ENCODE data around the gene FAM171A2.
"Not testable (repeated sequence)": the region's sequence is repeated elsewhere in the genome, so short reads cannot be mapped to it uniquely, and the experiment has no call there.

Gene FAM171A2

DNA sequence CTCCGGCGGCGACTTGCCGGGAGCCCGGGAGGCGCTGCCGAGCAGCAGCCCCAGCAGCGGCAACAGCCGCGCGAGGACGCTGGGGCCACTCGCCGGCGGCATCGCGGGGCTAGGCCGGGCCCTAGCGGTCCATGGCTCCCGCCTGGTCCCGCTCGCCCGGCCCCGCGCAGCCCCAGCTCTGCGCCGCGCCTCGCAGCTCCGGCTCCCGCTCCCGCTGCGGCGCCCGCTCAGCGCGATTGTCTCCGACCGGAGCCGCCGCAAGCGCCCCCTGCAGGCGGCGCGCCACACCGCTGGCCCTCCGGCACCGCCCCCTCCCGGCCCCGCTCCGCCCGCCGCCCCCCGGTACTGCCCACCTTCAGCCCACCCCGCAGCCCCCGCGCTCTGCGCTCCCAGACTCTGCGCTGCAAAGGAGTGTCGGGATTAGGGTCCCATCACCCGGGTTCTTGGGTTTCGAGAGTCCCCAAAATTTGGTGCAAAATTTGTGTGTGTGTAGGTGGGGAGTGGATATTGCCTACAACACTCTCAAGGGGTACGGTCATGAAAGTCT lies at the start of gene FAM171A2:
FAM171A2 (minus strand) TSS at position 241 of the 547 bp plus-strand sequence; CDS start at position 102, 139 bp downstream.
- no peak for DNase-seq

DNA sequence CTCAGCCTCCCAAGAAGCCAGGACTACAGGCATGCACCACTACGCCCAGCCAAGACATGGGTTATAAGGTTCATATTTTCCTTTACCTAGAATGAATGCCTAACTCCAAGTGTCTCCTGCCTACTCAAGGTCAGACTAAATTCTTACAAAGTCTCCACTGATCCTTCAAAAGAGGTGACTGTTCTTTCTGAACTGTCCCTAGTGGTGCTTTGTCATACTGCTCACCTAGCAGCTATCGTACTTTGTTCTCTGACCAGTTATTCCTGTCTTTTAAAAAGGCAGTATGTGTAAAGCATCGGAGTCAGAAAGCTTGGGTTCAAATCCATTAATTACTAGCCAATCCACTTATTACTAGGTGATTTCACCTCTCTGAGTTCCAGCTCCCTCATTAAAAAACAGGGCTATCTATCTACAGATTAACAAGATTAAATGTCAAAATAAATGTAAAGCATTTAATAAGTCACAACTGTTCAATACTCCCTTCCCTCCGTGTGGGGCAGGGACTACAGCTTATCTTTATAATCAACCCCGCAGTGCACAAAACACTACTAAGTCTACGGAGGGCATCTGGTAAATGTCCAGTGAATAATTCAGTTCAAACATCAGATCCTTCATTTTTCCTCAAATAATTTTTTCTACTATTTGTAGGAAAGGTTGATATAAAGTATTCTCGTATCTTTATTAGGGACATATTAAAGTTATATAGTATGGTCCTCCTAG lies 45.8 kb upstream of the FAM171A2 start:
- DNase-seq, result no peak

- no peak for DNase-seq
Observed at GRCh38 chr17:44408786-44409185, 45.1 kb upstream of the FAM171A2 start.

- DNase-seq, result no peak
Observed at GRCh38 chr17:44402564-44403172, 39.0 kb upstream of the FAM171A2 start.

- no peak for DNase-seq
Observed at GRCh38 chr17:44400226-44400847, 36.7 kb upstream of the FAM171A2 start.

DNA sequence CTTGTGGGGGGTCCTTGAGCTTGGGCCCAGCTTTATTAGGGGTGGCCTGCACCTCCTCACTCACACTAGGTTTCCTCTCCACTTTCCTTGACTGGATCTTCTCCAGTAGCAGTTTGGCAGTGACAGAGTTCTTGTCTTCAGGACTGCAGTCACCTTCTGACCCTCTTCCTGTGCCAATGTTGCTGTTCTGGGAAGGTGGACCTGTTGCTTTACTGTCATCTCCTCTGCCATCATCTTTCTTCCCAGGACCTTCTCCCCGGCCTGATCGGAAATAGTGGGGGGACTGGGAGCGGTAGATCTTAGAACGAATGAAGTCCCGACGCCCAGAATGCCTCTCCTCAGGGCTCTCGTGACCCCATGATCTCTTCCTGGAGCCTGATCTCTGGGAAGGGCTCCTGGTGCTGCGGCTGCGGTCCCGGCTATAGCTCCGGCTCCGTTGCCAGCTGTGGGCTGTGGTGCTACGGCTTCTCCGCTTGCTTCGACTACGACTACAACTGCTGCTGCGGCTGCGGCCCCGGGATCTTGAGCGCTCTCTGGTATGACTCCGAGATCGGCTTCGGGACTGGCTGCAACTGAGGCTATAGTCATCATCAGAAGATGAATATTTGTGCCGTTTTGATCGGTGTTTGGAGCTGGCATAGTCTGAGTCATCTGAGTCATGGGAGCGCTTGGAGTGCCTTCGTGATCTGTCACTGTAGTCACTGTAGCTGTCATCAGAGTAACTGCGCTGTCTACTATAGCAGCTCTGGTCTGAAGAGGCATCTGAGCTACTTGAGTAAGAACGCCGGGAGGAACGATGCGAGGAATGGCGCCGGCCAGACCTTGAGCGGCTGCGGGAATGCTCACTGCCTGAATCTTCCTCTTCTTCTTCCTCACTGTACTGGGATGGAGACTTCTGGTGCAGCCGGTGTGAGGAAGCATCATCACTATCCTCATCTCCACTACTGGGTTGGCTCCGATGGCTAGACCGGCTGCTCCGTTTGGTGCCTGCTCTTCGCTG lies 35.3 kb upstream of the FAM171A2 start:
- no peak for DNase-seq

DNA sequence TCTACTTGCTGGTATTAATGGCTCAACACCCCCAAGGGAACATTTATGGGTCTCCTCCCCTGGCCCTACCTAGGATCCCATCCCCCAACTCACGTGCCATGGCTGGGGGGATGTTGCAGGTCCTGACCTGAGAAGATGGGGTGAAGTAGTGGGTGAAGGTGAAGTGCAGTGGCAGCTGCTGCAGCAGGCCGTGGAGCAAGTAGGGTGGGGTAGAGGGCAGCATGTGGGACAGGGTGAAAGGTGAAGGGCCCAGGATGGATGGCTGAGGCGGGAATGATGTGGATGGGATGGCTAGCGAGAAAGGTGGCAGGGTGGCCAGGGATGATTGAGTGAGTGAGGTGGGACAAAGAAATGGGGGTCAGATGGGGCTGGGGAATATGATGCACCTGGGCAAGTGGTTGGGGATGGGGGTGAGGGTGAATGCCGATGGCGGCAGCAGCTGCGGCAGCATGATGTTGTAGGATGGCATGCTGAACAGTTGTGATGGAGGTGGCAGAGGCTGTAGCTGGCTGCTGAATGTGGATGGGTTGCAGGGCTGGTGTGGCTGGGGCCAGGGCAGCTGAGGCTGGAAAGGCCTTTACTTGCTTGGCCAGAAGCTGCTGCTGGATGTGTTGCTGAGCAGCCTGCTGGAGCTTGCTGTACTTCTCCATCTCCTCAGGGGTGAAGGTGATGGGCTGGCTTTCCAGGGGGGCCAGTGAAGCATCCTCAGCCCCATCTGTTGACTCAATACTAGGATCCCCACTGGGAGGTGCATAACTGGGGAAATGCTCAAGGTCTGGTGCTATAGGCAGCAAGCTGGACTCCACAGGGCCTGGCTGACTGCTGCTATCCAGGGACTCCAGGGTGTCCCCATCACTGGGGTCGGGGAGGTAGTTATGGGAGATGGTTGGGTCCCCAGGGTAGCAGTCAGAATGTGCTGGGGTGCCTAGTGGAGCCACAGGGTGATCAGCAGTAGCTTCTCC lies 34.1 kb upstream of the FAM171A2 start:
- no peak for DNase-seq

- no peak for DNase-seq
Observed at GRCh38 chr17:44396946-44397345, 33.3 kb upstream of the FAM171A2 start.

DNA sequence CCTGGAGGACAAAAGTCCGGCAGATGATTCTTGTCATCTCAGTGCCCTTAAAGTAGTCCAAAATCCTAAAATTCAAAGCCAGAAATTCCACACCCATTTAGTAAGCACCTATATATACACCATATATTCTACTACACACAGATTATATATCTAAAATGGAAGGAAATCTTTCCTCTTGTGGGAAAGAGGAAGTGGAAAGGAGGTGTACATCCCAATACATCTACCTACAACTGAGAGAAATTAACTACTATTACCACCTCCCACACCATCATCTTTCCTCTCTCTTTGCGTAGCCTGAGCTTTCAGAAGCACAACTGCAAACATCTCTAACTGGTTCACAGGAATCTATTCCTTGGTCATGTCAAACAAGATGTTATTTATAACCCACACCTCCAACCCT lies 31.2 kb upstream of the FAM171A2 start:
- DNase-seq, result no peak

GRCh38 chr17:44394112-44394511 lies 30.5 kb upstream of the FAM171A2 start:
- not testable (repeated sequence) for DNase-seq

DNA sequence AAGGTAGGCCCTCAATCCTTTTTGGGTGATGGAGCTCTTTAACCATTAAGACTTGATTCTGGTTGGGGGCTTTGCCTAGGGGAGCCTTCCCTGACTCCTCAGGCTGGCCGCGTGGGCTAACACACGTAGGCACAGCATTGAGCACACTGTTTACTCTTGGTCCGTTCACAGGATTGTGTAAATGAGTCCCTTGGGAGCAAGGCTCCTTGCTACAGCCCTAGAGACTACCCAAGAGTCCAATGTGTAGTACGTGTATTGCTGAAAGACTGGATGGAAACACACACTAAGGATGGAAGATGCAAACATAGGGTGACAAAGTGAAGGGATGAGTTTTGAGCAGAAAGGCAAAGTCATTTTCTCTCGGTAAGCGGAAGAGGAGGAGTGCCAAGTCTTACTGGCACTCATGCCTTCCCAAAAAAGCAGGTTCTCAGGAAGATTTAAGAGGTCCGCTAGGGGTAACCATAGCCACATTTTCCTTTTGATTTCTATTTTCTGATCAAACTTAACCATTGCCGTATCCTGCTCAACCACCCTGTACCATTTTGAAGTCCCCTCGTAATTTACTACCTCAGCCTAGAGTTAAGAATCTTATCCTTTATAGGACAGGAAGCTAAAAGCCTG lies 26.7 kb upstream of the FAM171A2 start:
- no peak for DNase-seq

DNA sequence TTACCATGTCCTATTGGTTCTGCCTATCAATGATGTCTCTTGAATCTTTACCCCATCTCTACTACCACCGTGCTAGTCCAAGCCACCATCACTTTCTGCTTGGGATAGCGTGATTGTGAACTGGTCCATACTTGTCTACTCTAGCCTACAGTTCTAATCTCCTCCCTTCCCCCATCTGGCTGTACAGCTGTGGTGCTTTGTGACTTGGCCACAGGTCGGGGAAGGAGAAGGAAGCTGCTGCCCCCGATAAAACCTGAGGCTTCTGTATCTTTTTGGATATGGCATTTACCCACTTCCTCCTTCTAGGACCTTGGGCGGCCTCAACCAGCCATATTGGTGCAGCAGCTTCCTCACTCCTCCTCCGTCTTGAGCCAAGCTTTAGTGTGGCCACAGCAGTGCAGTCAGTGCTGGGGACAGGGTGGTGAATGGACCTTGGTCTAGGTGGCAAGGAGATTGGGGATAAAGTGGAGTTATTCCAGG lies 26.1 kb upstream of the FAM171A2 start:
- DNase-seq, result no peak

GRCh38 chr17:44389281-44389680 lies 25.6 kb upstream of the FAM171A2 start, which contains the start of gene ITGA2B:
Gene ITGA2B, minus strand, starts transcription at chr17:44389649. Its CDS starts 176 bp downstream, at chr17:44389473.
- no peak for DNase-seq

DNA sequence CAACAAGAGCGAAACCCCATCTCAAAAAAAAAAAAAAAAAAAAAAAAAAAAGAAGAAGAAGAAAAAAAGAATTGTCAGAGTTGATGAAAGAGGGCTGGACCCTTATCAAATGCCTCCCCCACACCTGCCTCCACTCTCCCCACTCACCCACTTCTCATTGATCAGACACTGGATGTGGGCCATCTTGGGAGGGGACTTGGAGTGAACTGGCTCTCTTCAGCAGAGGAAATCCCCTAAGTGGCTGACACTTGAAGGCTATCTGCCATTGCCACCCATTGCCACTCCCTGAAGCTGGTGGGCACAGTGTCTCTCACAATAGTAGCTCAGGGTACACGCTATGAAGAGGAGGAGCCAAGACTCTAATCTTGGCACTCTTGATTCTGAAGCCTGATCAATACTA lies 24.2 kb upstream of the FAM171A2 start:
- DNase-seq, result no peak

DNA sequence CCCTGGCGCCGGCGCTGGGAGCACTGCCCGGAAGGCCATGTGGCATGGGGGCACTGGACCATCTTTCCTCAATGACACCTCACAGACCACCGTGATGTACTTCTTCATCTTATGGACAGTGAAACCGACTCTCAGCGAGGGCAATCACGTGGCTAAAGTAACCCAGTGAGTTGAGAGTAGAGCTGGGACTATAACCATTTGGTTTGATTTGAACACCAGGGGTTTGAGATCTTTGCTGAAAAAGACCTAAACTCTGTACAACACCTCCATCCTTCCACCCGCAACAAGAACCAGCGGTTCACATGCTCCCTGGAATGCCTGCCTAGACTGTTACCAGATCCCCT lies 22.5 kb upstream of the FAM171A2 start:
- DNase-seq, result no peak

DNA sequence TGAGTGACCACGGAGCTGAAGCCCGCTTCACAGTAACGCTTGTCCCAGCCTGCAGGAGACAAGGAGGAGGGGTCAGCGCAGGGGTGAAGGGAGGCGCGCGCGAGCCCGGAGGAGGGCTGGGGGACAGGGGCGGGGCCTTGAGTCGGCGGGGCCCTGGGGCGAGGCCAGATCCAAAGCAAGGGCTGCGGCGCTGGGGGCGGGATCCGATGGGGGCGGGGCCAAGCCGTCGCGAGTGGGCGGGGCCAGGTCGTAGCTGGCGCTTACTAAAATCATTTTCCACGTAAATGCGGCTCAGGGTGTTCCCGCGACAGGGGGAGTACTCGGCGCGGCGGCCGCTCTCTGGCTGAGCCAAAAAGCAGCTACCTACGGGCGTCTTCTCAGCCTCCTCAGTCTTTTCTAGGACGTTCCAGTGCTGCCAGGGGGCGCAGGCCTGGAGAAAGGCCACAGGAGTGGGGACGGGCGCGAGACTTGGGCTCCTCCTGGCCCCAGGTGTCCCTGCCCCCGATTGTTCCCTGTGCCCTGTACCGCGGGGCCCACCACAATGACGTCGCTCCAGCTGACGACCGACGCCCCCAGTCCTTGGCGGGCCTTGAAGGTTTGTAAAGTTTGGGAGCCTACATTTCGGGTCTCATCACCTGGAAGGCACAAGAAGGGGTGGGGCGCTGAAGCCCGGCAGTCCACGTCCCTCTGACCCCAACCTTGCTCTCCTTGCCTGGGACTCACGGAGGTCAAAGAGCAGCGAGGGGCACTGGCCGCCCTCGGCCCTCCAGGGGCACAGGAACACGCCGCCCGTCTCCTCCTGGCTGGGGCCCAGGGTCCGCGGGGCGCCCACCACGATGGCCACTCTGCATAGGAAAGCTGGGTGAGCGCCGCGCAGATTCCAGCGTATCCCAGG lies 21.9 kb upstream of the FAM171A2 start:
- DNase-seq, result peak; percentile 48

GRCh38 chr17:44384823-44385286 lies 21.2 kb upstream of the FAM171A2 start:
- no peak for DNase-seq

- no peak for DNase-seq
Observed at GRCh38 chr17:44384281-44384822, 20.7 kb upstream of the FAM171A2 start.

- DNase-seq, result no peak
Observed at GRCh38 chr17:44383861-44384260, 20.2 kb upstream of the FAM171A2 start.
